ENCODE data around the gene ST6GALNAC5. TPM values are rescaled to one million over a fixed set of nuclear protein-coding genes. Genes with fewer than 3 reads are reported as not detected.

ST6GALNAC5 gene
- total RNA-seq, 3 donors from 2014 or later: 0.38 to 3.8 (median 1.3) TPM

- Histone ChIP-seq H3K9me3 (no peaks in the 10 kb centered on the region), H3K4me1 (ENCODE audit: low read depth) (no peaks in the 10 kb centered on the region), H3K36me3 (ENCODE audit: low read depth) (no peaks in the 10 kb centered on the region), H3K4me3 (no peak overlapping the region)
- DNase-seq: no peak
- TF ChIP-seq CTCF (IDR thresholded peaks at IDR 0.05): no peak
- ATAC-seq: no peak
- intact Hi-C loops (cut with DNase I, micrococcal nuclease): no loop called here
Observed at GRCh38 chr1:77065693-77066342, 198.5 kb downstream of the ST6GALNAC5 start.

GRCh38 chr1:77068013-77068412, 200.7 kb downstream of the ST6GALNAC5 start:
- no peak for TF ChIP-seq CTCF (IDR thresholded peaks at IDR 0.05)
- no peaks in the 10 kb centered on the region for H3K9me3 ChIP-seq
- H3K4me3 ChIP-seq: no peak overlapping the region
- intact Hi-C loops (cut with DNase I, micrococcal nuclease): no loop called here
- DNase-seq: no peak
- no peak for ATAC-seq
- H3K36me3 ChIP-seq (ENCODE audit: low read depth): no peaks in the 10 kb centered on the region
- no peaks in the 10 kb centered on the region for H3K4me1 ChIP-seq (ENCODE audit: low read depth)

GRCh38 chr1:77076759-77077158, 209.5 kb downstream of the ST6GALNAC5 start:
- Histone ChIP-seq H3K9me3 (no peaks in the 10 kb centered on the region), H3K4me1 (ENCODE audit: low read depth) (no peaks in the 10 kb centered on the region), H3K36me3 (ENCODE audit: low read depth) (no peaks in the 10 kb centered on the region), H3K4me3 (no peak overlapping the region)
- TF ChIP-seq CTCF (IDR thresholded peaks at IDR 0.05): no peak
- DNase-seq (no peak), ATAC-seq (no peak)
- intact Hi-C loops (cut with DNase I, micrococcal nuclease): no loop called here

GRCh38 chr1:77081834-77082233, 214.6 kb downstream of the ST6GALNAC5 start:
- H3K9me3 ChIP-seq: no peaks in the 10 kb centered on the region
- intact Hi-C loops (cut with DNase I, micrococcal nuclease): no loop called here
- TF ChIP-seq CTCF (IDR thresholded peaks at IDR 0.05): no peak
- no peaks in the 10 kb centered on the region for H3K36me3 ChIP-seq (ENCODE audit: low read depth)
- ATAC-seq (no peak), DNase-seq (no peak)
- no peaks in the 10 kb centered on the region for H3K4me1 ChIP-seq (ENCODE audit: low read depth)
- no peak overlapping the region for H3K4me3 ChIP-seq

GRCh38 chr1:77084457-77084856, 217.2 kb downstream of the ST6GALNAC5 start:
- intact Hi-C loops (cut with DNase I, micrococcal nuclease): no loop called here
- DNase-seq (no peak), ATAC-seq (no peak)

More at GRCh38 chr1:77084457-77084856, 217.2 kb downstream of the ST6GALNAC5 start:
- no peak for TF ChIP-seq CTCF (IDR thresholded peaks at IDR 0.05)
- Histone ChIP-seq H3K36me3 (ENCODE audit: low read depth) (no peaks in the 10 kb centered on the region), H3K4me1 (ENCODE audit: low read depth) (no peaks in the 10 kb centered on the region), H3K4me3 (no peak overlapping the region), H3K9me3 (no peaks in the 10 kb centered on the region)

Data from mucosa of descending colon (tissue), 3 donors.